HEK293 (cell line): ENCODE results near the gene PRDM11.
A peak's percentile ranks its signal among the peaks of the same experiment; 100 is the strongest.

ENCODE experiments used
- CTCF ChIA-PET: fragments of 350-600 bp; formaldehyde crosslinking; extraction: SDS; loops from one replicate; lab custom pipeline; 2021; ENCODE audit warnings: antibody characterized with exemption; lab: Yijun Ruan, JAX
- POLR2A ChIA-PET: fragments of 300-600 bp; formaldehyde crosslinking; extraction: SDS; loops from one replicate; lab custom pipeline; 2020; ENCODE audit warnings: antibody characterized with exemption, inconsistent platforms; lab: Yijun Ruan, JAX
- H3K27ac ChIP-seq: fragments of 200-500 bp; sonication (Bioruptor generic); 2 replicates; pipeline ENCODE4 v1.5.1; 2014; ENCODE audit warnings: low read depth, low read length, control low read depth, inconsistent platforms; ENCODE audit errors: extremely low read depth
- H3K36me3 ChIP-seq, 2 experiments: fragments of 200-500 bp in 1 of 2; sonication (Bioruptor generic) in 1 of 2; 1 replicate in 1 of 2; 2 replicates in 1 of 2; pipeline ENCODE4 v1.5.1; 2014 to 2017; ENCODE audit warnings: inconsistent platforms in 2 of 2, low read length in 2 of 2; ENCODE audit not compliant: control insufficient read depth in 2 of 2, insufficient read depth in 1 of 2
- H3K4me1 ChIP-seq: fragments of 200-500 bp; sonication (Bioruptor generic); 2 replicates; pipeline ENCODE4 v1.5.1; 2014; ENCODE audit warnings: mild to moderate bottlenecking, low read length, inconsistent platforms; ENCODE audit not compliant: control insufficient read depth, insufficient read depth
- H3K4me3 ChIP-seq: 2 replicates; pipeline ENCODE4 v1.5.1; 2011; ENCODE audit warnings: low read depth, mild to moderate bottlenecking, control low read depth, low read length, moderate library complexity
- H3K9me3 ChIP-seq: fragments of 200-500 bp; sonication (Bioruptor generic); 2 replicates; pipeline ENCODE4 v1.5.1; 2014; ENCODE audit warnings: low read depth, low read length, inconsistent platforms; ENCODE audit not compliant: control insufficient read depth, insufficient read depth
- MEIS1 ChIP-seq: sonication (generic); formaldehyde crosslinking; IDR thresholded peaks from 2 replicates; pipeline ENCODE4 v1.8.1; 2022; ENCODE audit warnings: missing genetic modification reagents, mild to moderate bottlenecking, borderline replicate concordance
- SETDB1 ChIP-seq: IDR thresholded peaks from one replicate; pipeline ENCODE4 v1.6.1; 2017; ENCODE audit warnings: mild to moderate bottlenecking, low read length, moderate library complexity, mixed read lengths; ENCODE audit not compliant: insufficient read length
- SP2 ChIP-seq: fragments of 450-650 bp; formaldehyde crosslinking; IDR thresholded peaks from 2 replicates; pipeline ENCODE4 v1.5.1; 2016; ENCODE audit warnings: missing biosample characterization, missing genetic modification characterization
- SP3 ChIP-seq: fragments of 450-650 bp; formaldehyde crosslinking; IDR thresholded peaks from 2 replicates; pipeline ENCODE4 v1.5.1; 2016; ENCODE audit warnings: missing biosample characterization, missing genetic modification characterization
- ZBTB48 ChIP-seq: fragments of 450-650 bp; formaldehyde crosslinking; IDR thresholded peaks from 2 replicates; pipeline ENCODE4 v1.5.1; 2016; ENCODE audit warnings: missing biosample characterization, missing genetic modification characterization
- ZNF266 ChIP-seq: fragments of 450-650 bp; formaldehyde crosslinking; IDR thresholded peaks from 2 replicates; pipeline ENCODE4 v1.5.1; 2016; ENCODE audit warnings: missing biosample characterization, missing genetic modification characterization, low read depth
- ZNF423 ChIP-seq: fragments of 450-650 bp; formaldehyde crosslinking; IDR thresholded peaks from 2 replicates; pipeline ENCODE4 v1.5.1; 2016; ENCODE audit warnings: missing biosample characterization, missing genetic modification characterization
- ZNF777 ChIP-seq: fragments of 450-650 bp; formaldehyde crosslinking; IDR thresholded peaks from 2 replicates; pipeline ENCODE4 v1.5.1; 2017; ENCODE audit warnings: missing biosample characterization, missing genetic modification characterization, borderline replicate concordance
- ZNF843 ChIP-seq: fragments of 450-650 bp; formaldehyde crosslinking; IDR thresholded peaks from 2 replicates; pipeline ENCODE4 v1.5.1; 2016; ENCODE audit warnings: missing biosample characterization, missing genetic modification characterization
- ZSCAN16 ChIP-seq: fragments of 450-650 bp; formaldehyde crosslinking; IDR thresholded peaks from 2 replicates; pipeline ENCODE4 v1.5.1; 2016; ENCODE audit warnings: missing biosample characterization, missing genetic modification characterization
- ZXDB ChIP-seq: fragments of 450-650 bp; formaldehyde crosslinking; IDR thresholded peaks from 2 replicates; pipeline ENCODE4 v1.5.1; 2016; ENCODE audit warnings: missing biosample characterization, missing genetic modification characterization
- TF ChIP-seq, protein P1 (sequence below): fragments of 450-650 bp; formaldehyde crosslinking; IDR thresholded peaks from 2 replicates; pipeline ENCODE4 v1.5.1; 2016; ENCODE audit warnings: missing biosample characterization, missing genetic modification characterization
- TF ChIP-seq, protein P2 (sequence below): fragments of 450-650 bp; formaldehyde crosslinking; IDR thresholded peaks from 2 replicates; pipeline ENCODE4 v1.5.1; 2017; ENCODE audit warnings: missing biosample characterization, missing genetic modification characterization
- TF ChIP-seq, protein P3 (sequence below): fragments of 450-650 bp; formaldehyde crosslinking; IDR thresholded peaks from 2 replicates; pipeline ENCODE4 v1.5.1; 2017; ENCODE audit warnings: missing biosample characterization, missing genetic modification characterization
- TF ChIP-seq, protein P4 (sequence below): fragments of 450-650 bp; formaldehyde crosslinking; IDR thresholded peaks from 2 replicates; pipeline ENCODE4 v1.5.1; 2016; ENCODE audit warnings: missing biosample characterization, missing genetic modification characterization
- TF ChIP-seq, protein P5 (sequence below): fragments of 450-650 bp; formaldehyde crosslinking; IDR thresholded peaks from 2 replicates; pipeline ENCODE4 v1.5.1; 2016; ENCODE audit warnings: missing biosample characterization, missing genetic modification characterization, borderline replicate concordance
- TF ChIP-seq, protein P6 (sequence below): fragments of 450-650 bp; formaldehyde crosslinking; IDR thresholded peaks from 2 replicates; pipeline ENCODE4 v1.5.1; 2016; ENCODE audit warnings: missing biosample characterization, missing genetic modification characterization

The PRDM11 gene

DNA sequence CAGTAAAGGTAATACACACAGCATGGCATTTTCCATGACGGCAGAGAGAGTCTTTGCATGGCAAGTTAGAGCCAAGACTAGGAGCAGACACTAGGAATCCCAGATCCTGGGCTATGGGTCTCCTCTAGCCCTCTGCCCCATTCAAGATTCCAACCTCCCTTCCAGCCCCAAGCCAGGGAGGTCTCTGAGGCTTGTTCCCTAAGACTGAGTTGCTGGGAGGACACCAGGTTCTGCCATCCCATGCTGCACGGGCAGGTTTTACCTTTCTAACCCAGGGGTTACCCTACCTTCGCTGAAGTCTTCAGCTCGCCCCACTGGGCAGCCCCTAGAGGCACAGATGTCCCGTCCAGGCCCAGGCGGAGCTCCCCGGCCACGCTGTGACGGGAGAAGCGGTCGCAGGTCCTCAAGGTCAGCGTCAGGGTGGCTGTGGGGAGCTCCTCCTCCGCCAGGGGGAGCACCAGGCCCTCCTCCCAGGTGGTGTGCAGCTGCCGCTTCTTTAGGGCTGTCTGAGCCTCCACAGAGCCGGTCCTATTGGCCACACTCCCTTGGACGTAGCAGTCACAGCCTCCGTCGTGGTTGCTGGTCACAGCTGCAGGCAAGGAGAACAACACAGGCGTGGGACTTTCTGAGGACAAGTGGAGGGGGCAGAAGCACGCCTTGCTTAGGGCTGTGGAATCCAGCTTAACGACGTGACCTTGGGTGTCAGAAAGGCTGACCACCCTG, 105.9 kb downstream of the PRDM11 start:
- Histone ChIP-seq H3K27ac (no peak overlapping the region), H3K36me3 (no peaks in the 10 kb centered on the region), H3K9me3 (no peaks in the 10 kb centered on the region), H3K4me1 (no peaks in the 10 kb centered on the region), H3K4me3 (no peak overlapping the region)
- ChIA-PET POLR2A (no interaction called here), CTCF (interaction anchor here (0.5 to 2.6 kb wide), 30 partner anchors 9 to 1427 kb away, joined by 3 to 19 read pairs (median 4); partner anchors contain the start of gene SYT13)
- TF ChIP-seq MEIS1 (no peak), ZBTB48 (tag by site-specific recombination) (0 out of 2 replicates have a peak, but pooled peaks have one; percentile 43), ZNF423 (tag by site-specific recombination) (no peak), ZNF777 (tag by site-specific recombination) (no peak)
- TF ChIP-seq, protein P1, sequence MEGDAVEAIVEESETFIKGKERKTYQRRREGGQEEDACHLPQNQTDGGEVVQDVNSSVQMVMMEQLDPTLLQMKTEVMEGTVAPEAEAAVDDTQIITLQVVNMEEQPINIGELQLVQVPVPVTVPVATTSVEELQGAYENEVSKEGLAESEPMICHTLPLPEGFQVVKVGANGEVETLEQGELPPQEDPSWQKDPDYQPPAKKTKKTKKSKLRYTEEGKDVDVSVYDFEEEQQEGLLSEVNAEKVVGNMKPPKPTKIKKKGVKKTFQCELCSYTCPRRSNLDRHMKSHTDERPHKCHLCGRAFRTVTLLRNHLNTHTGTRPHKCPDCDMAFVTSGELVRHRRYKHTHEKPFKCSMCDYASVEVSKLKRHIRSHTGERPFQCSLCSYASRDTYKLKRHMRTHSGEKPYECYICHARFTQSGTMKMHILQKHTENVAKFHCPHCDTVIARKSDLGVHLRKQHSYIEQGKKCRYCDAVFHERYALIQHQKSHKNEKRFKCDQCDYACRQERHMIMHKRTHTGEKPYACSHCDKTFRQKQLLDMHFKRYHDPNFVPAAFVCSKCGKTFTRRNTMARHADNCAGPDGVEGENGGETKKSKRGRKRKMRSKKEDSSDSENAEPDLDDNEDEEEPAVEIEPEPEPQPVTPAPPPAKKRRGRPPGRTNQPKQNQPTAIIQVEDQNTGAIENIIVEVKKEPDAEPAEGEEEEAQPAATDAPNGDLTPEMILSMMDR (tag by site-specific recombination): 0 out of 2 replicates have a peak, but pooled peaks have one; percentile 21

DNA sequence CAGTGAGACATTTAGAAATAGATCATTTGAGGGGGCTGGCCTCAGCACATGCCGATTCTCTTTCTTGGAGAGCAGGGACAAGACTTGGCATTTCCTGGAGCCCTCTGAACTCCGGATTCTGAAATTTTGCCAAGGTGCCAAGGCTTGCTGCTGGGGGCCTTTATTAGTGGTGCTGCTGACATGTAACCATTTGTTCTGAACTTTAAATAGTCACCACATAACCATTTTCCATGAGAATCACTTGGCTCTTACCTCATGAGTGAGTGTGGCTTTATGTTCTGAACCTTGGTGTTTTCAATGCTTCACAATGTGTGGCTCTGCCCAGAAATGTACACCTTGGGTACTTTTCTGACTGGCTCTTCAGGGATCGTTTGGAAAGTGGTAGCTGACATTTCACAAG, 106.4 kb downstream of the PRDM11 start:
- Histone ChIP-seq H3K4me3 (no peak overlapping the region), H3K27ac (no peak overlapping the region), H3K36me3 (no peaks in the 10 kb centered on the region), H3K9me3 (no peaks in the 10 kb centered on the region), H3K4me1 (no peaks in the 10 kb centered on the region)
- CTCF ChIA-PET: interaction anchor here (0.5 to 2.6 kb wide), 27 partner anchors 9 to 1427 kb away, joined by 3 to 19 read pairs (median 5); partner anchors contain the start of gene SYT13
- POLR2A ChIA-PET: no interaction called here
- TF ChIP-seq, protein P2, sequence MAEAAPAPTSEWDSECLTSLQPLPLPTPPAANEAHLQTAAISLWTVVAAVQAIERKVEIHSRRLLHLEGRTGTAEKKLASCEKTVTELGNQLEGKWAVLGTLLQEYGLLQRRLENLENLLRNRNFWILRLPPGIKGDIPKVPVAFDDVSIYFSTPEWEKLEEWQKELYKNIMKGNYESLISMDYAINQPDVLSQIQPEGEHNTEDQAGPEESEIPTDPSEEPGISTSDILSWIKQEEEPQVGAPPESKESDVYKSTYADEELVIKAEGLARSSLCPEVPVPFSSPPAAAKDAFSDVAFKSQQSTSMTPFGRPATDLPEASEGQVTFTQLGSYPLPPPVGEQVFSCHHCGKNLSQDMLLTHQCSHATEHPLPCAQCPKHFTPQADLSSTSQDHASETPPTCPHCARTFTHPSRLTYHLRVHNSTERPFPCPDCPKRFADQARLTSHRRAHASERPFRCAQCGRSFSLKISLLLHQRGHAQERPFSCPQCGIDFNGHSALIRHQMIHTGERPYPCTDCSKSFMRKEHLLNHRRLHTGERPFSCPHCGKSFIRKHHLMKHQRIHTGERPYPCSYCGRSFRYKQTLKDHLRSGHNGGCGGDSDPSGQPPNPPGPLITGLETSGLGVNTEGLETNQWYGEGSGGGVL: no peak
- TF ChIP-seq, protein P3, sequence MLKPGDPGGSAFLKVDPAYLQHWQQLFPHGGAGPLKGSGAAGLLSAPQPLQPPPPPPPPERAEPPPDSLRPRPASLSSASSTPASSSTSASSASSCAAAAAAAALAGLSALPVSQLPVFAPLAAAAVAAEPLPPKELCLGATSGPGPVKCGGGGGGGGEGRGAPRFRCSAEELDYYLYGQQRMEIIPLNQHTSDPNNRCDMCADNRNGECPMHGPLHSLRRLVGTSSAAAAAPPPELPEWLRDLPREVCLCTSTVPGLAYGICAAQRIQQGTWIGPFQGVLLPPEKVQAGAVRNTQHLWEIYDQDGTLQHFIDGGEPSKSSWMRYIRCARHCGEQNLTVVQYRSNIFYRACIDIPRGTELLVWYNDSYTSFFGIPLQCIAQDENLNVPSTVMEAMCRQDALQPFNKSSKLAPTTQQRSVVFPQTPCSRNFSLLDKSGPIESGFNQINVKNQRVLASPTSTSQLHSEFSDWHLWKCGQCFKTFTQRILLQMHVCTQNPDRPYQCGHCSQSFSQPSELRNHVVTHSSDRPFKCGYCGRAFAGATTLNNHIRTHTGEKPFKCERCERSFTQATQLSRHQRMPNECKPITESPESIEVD (tag by site-specific recombination): no peak
- no peak for TF ChIP-seq ZNF777 (tag by site-specific recombination)
- no peak for TF ChIP-seq ZNF843 (tag by site-specific recombination)
- TF ChIP-seq, protein P4, sequence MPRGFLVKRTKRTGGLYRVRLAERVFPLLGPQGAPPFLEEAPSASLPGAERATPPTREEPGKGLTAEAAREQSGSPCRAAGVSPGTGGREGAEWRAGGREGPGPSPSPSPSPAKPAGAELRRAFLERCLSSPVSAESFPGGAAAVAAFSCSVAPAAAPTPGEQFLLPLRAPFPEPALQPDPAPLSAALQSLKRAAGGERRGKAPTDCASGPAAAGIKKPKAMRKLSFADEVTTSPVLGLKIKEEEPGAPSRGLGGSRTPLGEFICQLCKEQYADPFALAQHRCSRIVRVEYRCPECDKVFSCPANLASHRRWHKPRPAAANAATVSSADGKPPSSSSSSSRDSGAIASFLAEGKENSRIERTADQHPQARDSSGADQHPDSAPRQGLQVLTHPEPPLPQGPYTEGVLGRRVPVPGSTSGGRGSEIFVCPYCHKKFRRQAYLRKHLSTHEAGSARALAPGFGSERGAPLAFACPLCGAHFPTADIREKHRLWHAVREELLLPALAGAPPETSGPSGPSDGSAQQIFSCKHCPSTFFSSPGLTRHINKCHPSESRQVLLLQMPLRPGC: no peak
- TF ChIP-seq, protein P5, sequence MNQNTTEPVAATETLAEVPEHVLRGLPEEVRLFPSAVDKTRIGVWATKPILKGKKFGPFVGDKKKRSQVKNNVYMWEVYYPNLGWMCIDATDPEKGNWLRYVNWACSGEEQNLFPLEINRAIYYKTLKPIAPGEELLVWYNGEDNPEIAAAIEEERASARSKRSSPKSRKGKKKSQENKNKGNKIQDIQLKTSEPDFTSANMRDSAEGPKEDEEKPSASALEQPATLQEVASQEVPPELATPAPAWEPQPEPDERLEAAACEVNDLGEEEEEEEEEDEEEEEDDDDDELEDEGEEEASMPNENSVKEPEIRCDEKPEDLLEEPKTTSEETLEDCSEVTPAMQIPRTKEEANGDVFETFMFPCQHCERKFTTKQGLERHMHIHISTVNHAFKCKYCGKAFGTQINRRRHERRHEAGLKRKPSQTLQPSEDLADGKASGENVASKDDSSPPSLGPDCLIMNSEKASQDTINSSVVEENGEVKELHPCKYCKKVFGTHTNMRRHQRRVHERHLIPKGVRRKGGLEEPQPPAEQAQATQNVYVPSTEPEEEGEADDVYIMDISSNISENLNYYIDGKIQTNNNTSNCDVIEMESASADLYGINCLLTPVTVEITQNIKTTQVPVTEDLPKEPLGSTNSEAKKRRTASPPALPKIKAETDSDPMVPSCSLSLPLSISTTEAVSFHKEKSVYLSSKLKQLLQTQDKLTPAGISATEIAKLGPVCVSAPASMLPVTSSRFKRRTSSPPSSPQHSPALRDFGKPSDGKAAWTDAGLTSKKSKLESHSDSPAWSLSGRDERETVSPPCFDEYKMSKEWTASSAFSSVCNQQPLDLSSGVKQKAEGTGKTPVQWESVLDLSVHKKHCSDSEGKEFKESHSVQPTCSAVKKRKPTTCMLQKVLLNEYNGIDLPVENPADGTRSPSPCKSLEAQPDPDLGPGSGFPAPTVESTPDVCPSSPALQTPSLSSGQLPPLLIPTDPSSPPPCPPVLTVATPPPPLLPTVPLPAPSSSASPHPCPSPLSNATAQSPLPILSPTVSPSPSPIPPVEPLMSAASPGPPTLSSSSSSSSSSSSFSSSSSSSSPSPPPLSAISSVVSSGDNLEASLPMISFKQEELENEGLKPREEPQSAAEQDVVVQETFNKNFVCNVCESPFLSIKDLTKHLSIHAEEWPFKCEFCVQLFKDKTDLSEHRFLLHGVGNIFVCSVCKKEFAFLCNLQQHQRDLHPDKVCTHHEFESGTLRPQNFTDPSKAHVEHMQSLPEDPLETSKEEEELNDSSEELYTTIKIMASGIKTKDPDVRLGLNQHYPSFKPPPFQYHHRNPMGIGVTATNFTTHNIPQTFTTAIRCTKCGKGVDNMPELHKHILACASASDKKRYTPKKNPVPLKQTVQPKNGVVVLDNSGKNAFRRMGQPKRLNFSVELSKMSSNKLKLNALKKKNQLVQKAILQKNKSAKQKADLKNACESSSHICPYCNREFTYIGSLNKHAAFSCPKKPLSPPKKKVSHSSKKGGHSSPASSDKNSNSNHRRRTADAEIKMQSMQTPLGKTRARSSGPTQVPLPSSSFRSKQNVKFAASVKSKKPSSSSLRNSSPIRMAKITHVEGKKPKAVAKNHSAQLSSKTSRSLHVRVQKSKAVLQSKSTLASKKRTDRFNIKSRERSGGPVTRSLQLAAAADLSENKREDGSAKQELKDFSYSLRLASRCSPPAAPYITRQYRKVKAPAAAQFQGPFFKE (tag by site-specific recombination): no peak
- no peak for TF ChIP-seq ZNF266
- no peak for TF ChIP-seq SP3 (tag by site-specific recombination)
- no peak for TF ChIP-seq SETDB1
- TF ChIP-seq SP2: no peak
- TF ChIP-seq ZXDB (tag by site-specific recombination): no peak
- TF ChIP-seq, protein P6, sequence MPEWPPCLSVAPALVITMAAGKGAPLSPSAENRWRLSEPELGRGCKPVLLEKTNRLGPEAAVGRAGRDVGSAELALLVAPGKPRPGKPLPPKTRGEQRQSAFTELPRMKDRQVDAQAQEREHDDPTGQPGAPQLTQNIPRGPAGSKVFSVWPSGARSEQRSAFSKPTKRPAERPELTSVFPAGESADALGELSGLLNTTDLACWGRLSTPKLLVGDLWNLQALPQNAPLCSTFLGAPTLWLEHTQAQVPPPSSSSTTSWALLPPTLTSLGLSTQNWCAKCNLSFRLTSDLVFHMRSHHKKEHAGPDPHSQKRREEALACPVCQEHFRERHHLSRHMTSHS (tag by site-specific recombination): no peak
- no peak for TF ChIP-seq ZSCAN16
